H9 (cell line): ENCODE measurements around the gene SMARCA2. TPM values are rescaled to one million over a fixed set of nuclear protein-coding genes. Genes with fewer than 3 reads are reported as not detected.

Experiments used
- DNase-seq: peaks from one replicate; pipeline ENCODE4 v3.0.0-alpha.2; 2017
- H2AFZ ChIP-seq: one replicate; pipeline ENCODE4 v1.6.1; 2013; ENCODE audit warnings: mild to moderate bottlenecking, low read length, control low read depth, moderate library complexity
- H2AK5ac ChIP-seq: 2 replicates; pipeline ENCODE4 v1.6.1; 2013; ENCODE audit warnings: low read length, control low read depth, mixed read lengths; ENCODE audit not compliant: insufficient read length
- H2BK120ac ChIP-seq: one replicate; pipeline ENCODE4 v1.6.1; 2013; ENCODE audit warnings: low read depth, mild to moderate bottlenecking, low read length, control low read depth, inconsistent platforms; ENCODE audit not compliant: poor library complexity, severe bottlenecking
- H2BK12ac ChIP-seq: 2 replicates; pipeline ENCODE4 v1.6.1; 2013; ENCODE audit warnings: low read length, control low read depth, mixed read lengths, low read depth; ENCODE audit not compliant: insufficient read length
- H2BK15ac ChIP-seq: 2 replicates; pipeline ENCODE4 v1.6.1; 2013; ENCODE audit warnings: low read depth, low read length, control low read depth
- H2BK20ac ChIP-seq: one replicate; pipeline ENCODE4 v1.6.1; 2013; ENCODE audit warnings: low read depth, mild to moderate bottlenecking, low read length, control low read depth, inconsistent platforms; ENCODE audit not compliant: poor library complexity, severe bottlenecking
- H2BK5ac ChIP-seq: 2 replicates; pipeline ENCODE4 v1.6.1; 2013; ENCODE audit warnings: low read length, control low read depth, mixed read lengths; ENCODE audit not compliant: insufficient read length
- H3K14ac ChIP-seq: 2 replicates; pipeline ENCODE4 v1.6.1; 2013; ENCODE audit warnings: low read length, control low read depth; ENCODE audit not compliant: insufficient read depth
- H3K18ac ChIP-seq: 2 replicates; pipeline ENCODE4 v1.6.1; 2013; ENCODE audit warnings: low read depth, mild to moderate bottlenecking, mixed read lengths, low read length, control low read depth; ENCODE audit not compliant: insufficient read length
- H3K23ac ChIP-seq: 2 replicates; pipeline ENCODE4 v1.6.1; 2013; ENCODE audit warnings: low read length, control low read depth, mixed read lengths, low read depth; ENCODE audit not compliant: insufficient read length
- H3K23me2 ChIP-seq: 2 replicates; pipeline ENCODE4 v1.6.1; 2013; ENCODE audit warnings: low read depth, mild to moderate bottlenecking, mixed read lengths, low read length, control low read depth; ENCODE audit not compliant: insufficient read length, poor library complexity, severe bottlenecking
- H3K27ac ChIP-seq: 2 replicates; pipeline ENCODE4 v1.5.1; 2013; ENCODE audit warnings: low read length, control low read depth, mixed read lengths, low read depth; ENCODE audit not compliant: insufficient read length
- H3K27me3 ChIP-seq: 2 replicates; pipeline ENCODE4 v1.6.1; 2013; ENCODE audit warnings: low read length, control low read depth, inconsistent platforms; ENCODE audit not compliant: insufficient read depth
- H3K4ac ChIP-seq: 2 replicates; pipeline ENCODE4 v1.6.1; 2013; ENCODE audit warnings: low read depth, mild to moderate bottlenecking, control low read depth, inconsistent platforms, low read length, moderate library complexity
- H3K4me1 ChIP-seq: 2 replicates; pipeline ENCODE4 v1.6.1; 2013; ENCODE audit warnings: low read length, control low read depth, inconsistent platforms; ENCODE audit not compliant: insufficient read depth
- H3K4me2 ChIP-seq: 2 replicates; pipeline ENCODE4 v1.6.1; 2013; ENCODE audit warnings: low read length, control low read depth, mixed read lengths; ENCODE audit not compliant: insufficient read length, insufficient read depth
- H3K56ac ChIP-seq: 2 replicates; pipeline ENCODE4 v1.6.1; 2013; ENCODE audit warnings: low read depth, mild to moderate bottlenecking, mixed read lengths, low read length, control low read depth; ENCODE audit not compliant: insufficient read length
- H3K79me1 ChIP-seq: 2 replicates; pipeline ENCODE4 v1.6.1; 2013; ENCODE audit warnings: low read depth, mild to moderate bottlenecking, moderate library complexity, low read length, control low read depth, inconsistent platforms; ENCODE audit not compliant: insufficient read depth, poor library complexity, severe bottlenecking
- H3K79me2 ChIP-seq: 2 replicates; pipeline ENCODE4 v1.6.1; 2013; ENCODE audit warnings: low read length, control low read depth, inconsistent platforms; ENCODE audit not compliant: insufficient read depth
- H3K9ac ChIP-seq: 2 replicates; pipeline ENCODE4 v1.6.1; 2013; ENCODE audit warnings: low read length, control low read depth, mixed read lengths; ENCODE audit not compliant: insufficient read length; ENCODE audit errors: extremely low read depth
- H3K9me3 ChIP-seq: one replicate; pipeline ENCODE4 v1.6.1; 2013; ENCODE audit warnings: low read depth, low read length, inconsistent platforms; ENCODE audit not compliant: control insufficient read depth
- H3T11ph ChIP-seq: one replicate; pipeline ENCODE4 v1.6.1; 2013; ENCODE audit warnings: mild to moderate bottlenecking, low read length, control low read depth, inconsistent platforms
- H4K20me1 ChIP-seq: one replicate; pipeline ENCODE4 v1.6.1; 2013; ENCODE audit not compliant: control insufficient read depth, insufficient read length, insufficient read depth
- H4K5ac ChIP-seq: 2 replicates; pipeline ENCODE4 v1.6.1; 2013; ENCODE audit warnings: low read depth, mild to moderate bottlenecking, mixed read lengths, low read length, control low read depth; ENCODE audit not compliant: insufficient read length
- H4K8ac ChIP-seq: replicated peaks from 2 replicates; pipeline ENCODE4 v1.6.1; 2013; ENCODE audit warnings: low read length, control low read depth, mixed read lengths, low read depth; ENCODE audit not compliant: insufficient read length
- H4K91ac ChIP-seq: 2 replicates; pipeline ENCODE4 v1.6.1; 2013; ENCODE audit warnings: low read depth, mild to moderate bottlenecking, moderate library complexity, mixed read lengths, low read length, control low read depth; ENCODE audit not compliant: insufficient read length
- H3K27ac Mint-ChIP-seq, 3 experiments: 2 replicates in 2 of 3; 3 replicates in 1 of 3; pipeline ENCODE4 v1.8.0; 2020 to 2021; ENCODE audit warnings: mixed read lengths in 3 of 3, mild to moderate bottlenecking in 1 of 3, moderate library complexity in 1 of 3
- H3K27me3 Mint-ChIP-seq: 2 replicates; pipeline ENCODE4 v1.8.0; 2021; ENCODE audit warnings: low read depth, mild to moderate bottlenecking, moderate library complexity, mixed read lengths
- H3K36me3 Mint-ChIP-seq, 3 experiments: 2 replicates in 2 of 3; 3 replicates in 1 of 3; pipeline ENCODE4 v1.8.0; 2020 to 2021; ENCODE audit warnings: low read depth in 3 of 3, mixed read lengths in 3 of 3; ENCODE audit not compliant: insufficient read depth in 1 of 3
- H3K4me1 Mint-ChIP-seq, 2 experiments: 2 replicates each; pipeline ENCODE4 v1.8.0; 2020; ENCODE audit warnings: mixed read lengths in 2 of 2
- H3K4me3 Mint-ChIP-seq, 2 experiments: 2 replicates in 1 of 2; 3 replicates in 1 of 2; pipeline ENCODE4 v1.8.0; 2020 to 2021; ENCODE audit warnings: mild to moderate bottlenecking in 2 of 2, mixed read lengths in 2 of 2, moderate library complexity in 1 of 2
- H3K9me3 Mint-ChIP-seq, 2 experiments: 2 replicates in 1 of 2; 3 replicates in 1 of 2; pipeline ENCODE4 v1.8.0; 2020; ENCODE audit warnings: mild to moderate bottlenecking in 2 of 2, mixed read lengths in 2 of 2, moderate library complexity in 1 of 2
- CTCF ChIP-seq: fragments of 200-600 bp; sonication (generic); conservative IDR thresholded peaks from 3 replicates; pipeline ENCODE4 v1.8.0; 2021; ENCODE audit warnings: antibody characterized with exemption, mild to moderate bottlenecking
- WGBS: extraction: QIAGEN DNeasy Blood & Tissue Kit; methylation state at CpG from one replicate; pipeline ENCODE4 v1.1.7; 2013; ENCODE audit warnings: missing lambda C conversion rate, low lambda C conversion rate, mixed read lengths; ENCODE audit not compliant: insufficient read length; ENCODE audit errors: extremely low coverage; 5-methylcytosine and 5-hydroxymethylcytosine counted together
- total RNA-seq: library from RNA; stranded (reverse); gene quantifications from 2 replicates; pipeline ENCODE4 v1.2.1, GENCODE V29; 2021

The SMARCA2 gene
- total RNA-seq, 1 experiment from 2014 or later = 15.3 TPM

GRCh38 chr9:2032234-2032633, 17.1 kb downstream of the SMARCA2 start:
- Histone ChIP-seq H4K91ac (no peak overlapping the region), H3K27me3 (no peaks in the 10 kb centered on the region), H3K56ac (no peak overlapping the region), H3K9ac (no peak overlapping the region), H3K4me1 (no peaks in the 10 kb centered on the region), H3K14ac (no peak overlapping the region), H3T11ph (no peak overlapping the region), H4K5ac (no peak overlapping the region), H2AK5ac (no peak overlapping the region), H3K23ac (no peak overlapping the region), H2BK120ac (no peak overlapping the region), H2AFZ (no peak overlapping the region), H3K79me2 (no peaks in the 10 kb centered on the region), H3K9me3 (no peaks in the 10 kb centered on the region), H3K18ac (no peak overlapping the region), H2BK5ac (no peak overlapping the region), H4K20me1 (no peaks in the 10 kb centered on the region), H2BK15ac (no peak overlapping the region), H3K79me1 (no peaks in the 10 kb centered on the region), H3K23me2 (no peaks in the 10 kb centered on the region), H3K27ac (no peak overlapping the region), H2BK20ac (no peak overlapping the region), H3K4me2 (no peak overlapping the region), H2BK12ac (no peak overlapping the region), H4K8ac (no peak overlapping the region), H3K4ac (no peak overlapping the region)
- Mint-ChIP-seq H3K4me1 (peaks cover 0 to 5% of the 10 kb centered on the region in 2 experiments; a peak in 2 of 4 replicates), H3K9me3 (no peaks in the 10 kb centered on the region), H3K27ac (no peak overlapping the region), H3K27me3 (peaks cover 5% of the 10 kb centered on the region), H3K36me3 (no peaks in the 10 kb centered on the region), H3K4me3 (no peak overlapping the region)
- TF ChIP-seq CTCF = no peak
- WGBS = no CpG with 5 or more reads among the region's 5 CpGs
- no peak for DNase-seq
